Muscle layer of colon (tissue), 2 donors: ENCODE measurements around the gene ELMO2.

ENCODE experiments used
- H3K27ac ChIP-seq: one replicate; pipeline ENCODE4 v1.7.0; 2013; ENCODE audit warnings: low read depth, mild to moderate bottlenecking, low read length, moderate library complexity
- H3K27me3 ChIP-seq, 2 donors: one replicate each; pipeline ENCODE4 v1.7.0; 2013; ENCODE audit warnings: low read length in 2 of 2, mild to moderate bottlenecking in 2 of 2; ENCODE audit not compliant: insufficient read depth in 2 of 2, control insufficient read depth in 1 of 2
- H3K36me3 ChIP-seq: one replicate; pipeline ENCODE4 v1.7.0; 2013; ENCODE audit warnings: mild to moderate bottlenecking, low read length; ENCODE audit not compliant: insufficient read depth
- H3K4me1 ChIP-seq: one replicate; pipeline ENCODE4 v1.7.0; 2013; ENCODE audit warnings: mild to moderate bottlenecking, low read length; ENCODE audit not compliant: insufficient read depth
- H3K4me3 ChIP-seq, 2 donors: one replicate each; pipeline ENCODE4 v1.7.0; 2013; ENCODE audit warnings: low read length in 2 of 2, low read depth in 1 of 2, mild to moderate bottlenecking in 1 of 2, moderate library complexity in 1 of 2
- H3K9ac ChIP-seq: one replicate; pipeline ENCODE4 v1.7.0; 2013; ENCODE audit warnings: low read length
- H3K9me3 ChIP-seq: one replicate; pipeline ENCODE4 v1.7.0; 2013; ENCODE audit warnings: mild to moderate bottlenecking, low read length
- donor health status: abdominal sarcoma.
- donor health status: Adenocarcinoma of cecum.

ELMO2 gene

DNA sequence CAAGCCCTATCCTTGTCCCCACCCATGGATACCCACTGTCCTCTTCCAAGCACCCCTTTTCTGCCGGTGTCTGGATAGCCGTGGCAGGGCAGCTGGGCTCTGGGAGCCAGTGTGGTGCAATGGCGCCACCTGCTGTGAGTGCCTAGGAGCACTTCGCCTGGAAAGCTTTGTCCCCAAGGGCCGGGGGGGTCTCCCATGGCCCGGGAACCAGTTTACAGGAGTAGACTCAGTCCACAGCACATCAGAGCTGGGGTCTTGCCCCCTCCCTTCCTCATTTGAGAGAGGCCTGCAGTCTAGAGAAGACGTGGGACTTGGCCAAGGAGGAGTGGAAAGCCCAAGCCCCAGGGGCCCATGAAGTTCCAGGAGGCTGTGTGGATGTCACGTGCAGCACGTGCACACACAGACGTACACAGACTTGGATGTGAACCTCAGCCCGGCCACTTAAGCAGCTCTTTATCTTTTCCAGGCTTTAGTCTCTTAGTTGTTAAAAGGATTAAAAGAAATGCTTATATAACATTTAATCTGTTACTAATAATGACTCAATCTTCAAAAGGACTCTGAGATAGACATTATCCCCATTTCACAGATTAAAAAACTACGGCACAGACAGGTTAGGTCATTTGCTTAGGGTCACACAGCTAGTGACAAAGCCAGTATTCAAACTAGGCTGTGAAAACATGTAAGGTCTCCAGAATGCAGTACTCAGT, 57.2 kb downstream of the ELMO2 start:
- H3K36me3 ChIP-seq, result peaks cover 10% of the 10 kb centered on the region
- H3K4me1 ChIP-seq, result no peaks in the 10 kb centered on the region

DNA sequence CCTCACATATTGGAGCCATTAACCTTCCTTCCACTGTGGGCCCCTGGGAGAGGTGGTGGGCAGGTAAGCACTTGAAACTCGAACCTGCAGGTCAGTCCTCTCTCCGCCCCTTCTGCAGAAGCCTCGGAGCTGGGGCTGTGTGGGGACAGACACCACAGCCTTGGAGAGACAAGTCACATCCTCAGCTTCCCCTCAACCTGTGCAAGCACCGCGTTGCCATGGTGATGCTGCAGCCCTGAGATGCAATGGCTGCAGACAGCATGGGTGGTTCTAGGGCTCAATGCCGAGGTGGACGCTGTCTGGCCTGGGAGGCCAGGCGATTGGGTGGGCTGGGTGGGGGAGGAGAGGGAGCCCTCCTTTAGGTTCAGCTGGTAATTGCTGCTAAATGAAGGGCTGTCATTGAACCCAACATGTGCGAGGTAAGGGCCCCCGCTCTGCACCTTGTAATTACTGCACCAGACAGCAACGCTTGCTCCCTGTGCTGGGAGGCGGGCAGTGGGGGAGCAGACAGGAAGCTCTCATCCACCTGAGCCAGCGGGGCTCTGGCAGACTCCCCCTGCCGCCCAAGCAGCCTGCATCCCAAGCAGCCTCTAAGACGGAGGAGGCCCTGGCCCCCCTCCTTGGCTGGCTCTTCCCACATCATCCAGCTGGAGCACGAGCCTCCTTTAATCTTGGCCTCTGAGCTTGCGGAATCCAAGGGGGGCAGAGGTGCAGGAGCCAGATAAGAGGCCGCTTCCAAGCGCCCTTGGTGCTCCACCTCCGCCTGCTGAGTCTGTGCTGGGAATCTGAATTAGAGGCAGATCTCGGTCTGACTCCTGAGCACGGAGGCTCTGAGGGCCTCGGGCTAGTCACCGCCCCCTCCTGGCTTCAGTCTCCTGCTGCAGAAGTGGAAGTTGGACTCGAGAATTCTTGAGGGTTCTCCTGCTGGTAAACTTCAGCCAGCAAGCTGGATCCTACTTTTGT, 58.3 kb downstream of the ELMO2 start:
- Histone ChIP-seq H3K27me3 (peaks cover 0 to 8% of the 10 kb centered on the region in 2 donors), H3K4me1 (no peaks in the 10 kb centered on the region), H3K4me3 (no peak overlapping the region), H3K9me3 (no peaks in the 10 kb centered on the region), H3K36me3 (peaks cover 10% of the 10 kb centered on the region), H3K9ac (no peak overlapping the region), H3K27ac (no peak overlapping the region)

More for the DNA sequence above, 57.2 kb downstream of the ELMO2 start:
- Histone ChIP-seq H3K9me3 (no peaks in the 10 kb centered on the region), H3K27ac (no peak overlapping the region), H3K27me3 (no peaks in the 10 kb centered on the region), H3K4me3 (no peak overlapping the region), H3K9ac (no peak overlapping the region)

DNA sequence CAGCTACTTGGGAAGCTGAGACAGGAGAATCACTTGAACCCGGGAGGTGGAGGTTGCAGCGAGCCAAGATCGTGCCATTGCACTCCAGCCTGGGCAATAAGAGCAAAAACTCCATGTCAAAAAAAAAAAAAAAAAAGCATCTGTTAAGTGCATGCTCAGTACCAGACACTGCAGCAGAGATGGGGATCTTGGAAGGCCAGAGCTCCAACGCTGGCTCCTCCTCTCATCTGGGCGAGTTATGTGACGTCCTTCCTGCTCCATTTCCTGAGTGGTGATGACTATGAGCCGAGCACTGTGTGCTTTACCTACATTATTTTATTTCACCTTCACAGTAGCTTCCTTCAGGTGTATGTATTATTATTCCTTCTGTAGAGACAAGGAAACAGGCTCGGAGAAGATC, 59.6 kb downstream of the ELMO2 start:
- Histone ChIP-seq H3K27ac (no peak overlapping the region), H3K9me3 (no peaks in the 10 kb centered on the region), H3K4me3 (no peak overlapping the region), H3K36me3 (peaks cover 10% of the 10 kb centered on the region), H3K27me3 (peaks cover 9 to 17% of the 10 kb centered on the region in 2 donors), H3K9ac (no peak overlapping the region), H3K4me1 (peaks cover 4% of the 10 kb centered on the region)

DNA sequence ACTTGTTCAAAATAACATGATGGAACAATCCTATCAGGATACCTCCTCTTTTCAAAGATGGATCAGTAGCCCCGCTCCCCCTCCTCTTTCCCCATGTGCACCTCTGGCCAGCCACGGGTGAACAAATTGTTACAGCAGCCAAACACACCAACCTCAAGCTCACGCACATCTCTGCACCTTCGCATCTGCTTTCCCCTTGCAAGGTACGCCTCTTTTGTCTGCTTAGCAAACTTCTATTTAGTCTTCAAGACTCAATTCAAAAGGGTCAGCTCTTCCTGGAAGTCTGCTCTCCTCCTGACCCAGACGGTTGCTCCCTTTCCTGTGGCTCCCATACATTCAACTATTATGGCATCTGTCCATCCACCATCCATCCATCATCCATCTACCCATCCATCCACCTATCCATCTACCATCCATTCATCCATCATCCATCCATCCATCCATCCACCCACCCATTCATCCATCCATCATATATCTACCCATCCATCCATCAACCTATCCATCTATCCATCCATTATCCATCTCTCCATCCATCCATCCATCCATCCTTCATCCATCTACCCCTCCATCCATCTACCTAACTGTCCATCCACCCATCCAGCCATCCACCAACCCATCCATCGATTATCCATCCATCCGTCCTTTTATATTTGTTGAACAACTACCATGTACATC, 61.8 kb downstream of the ELMO2 start:
- Histone ChIP-seq H3K9me3 (no peaks in the 10 kb centered on the region), H3K27me3 (peaks cover 11 to 31% of the 10 kb centered on the region in 2 donors), H3K27ac (no peak overlapping the region), H3K36me3 (no peaks in the 10 kb centered on the region), H3K9ac (no peak overlapping the region), H3K4me3 (no peak overlapping the region), H3K4me1 (peaks cover 4% of the 10 kb centered on the region)

DNA sequence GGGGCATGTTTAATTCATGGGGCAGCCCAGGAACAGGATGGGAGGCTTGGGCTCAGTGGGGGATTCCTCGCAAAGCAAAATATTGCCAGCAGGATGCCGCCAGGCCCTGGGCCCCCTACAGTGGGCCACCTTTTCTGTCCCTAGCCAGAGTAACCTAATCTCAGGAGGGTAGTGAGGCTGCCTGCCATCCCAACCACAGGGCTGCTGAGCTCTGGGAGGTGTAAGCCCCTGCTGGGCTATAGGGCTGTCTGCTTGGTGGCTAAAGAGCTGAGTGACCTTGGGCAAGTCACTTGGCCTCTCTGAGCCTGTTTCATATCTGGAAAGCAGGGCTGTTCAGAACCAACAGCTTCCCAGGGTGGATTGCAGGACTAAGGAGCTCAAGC, 62.4 kb downstream of the ELMO2 start:
- Histone ChIP-seq H3K9ac (no peak overlapping the region), H3K4me1 (peaks cover 4% of the 10 kb centered on the region), H3K4me3 (no peak overlapping the region), H3K27ac (no peak overlapping the region), H3K27me3 (peaks cover 17 to 37% of the 10 kb centered on the region in 2 donors), H3K36me3 (no peaks in the 10 kb centered on the region), H3K9me3 (no peaks in the 10 kb centered on the region)

- Histone ChIP-seq H3K36me3 (no peaks in the 10 kb centered on the region), H3K27me3 (peaks cover 22 to 41% of the 10 kb centered on the region in 2 donors), H3K4me1 (peaks cover 4% of the 10 kb centered on the region), H3K4me3 (no peak overlapping the region), H3K9ac (no peak overlapping the region), H3K27ac (no peak overlapping the region), H3K9me3 (no peaks in the 10 kb centered on the region)
Observed at GRCh38 chr20:46343348-46343974, 63.0 kb downstream of the ELMO2 start.

DNA sequence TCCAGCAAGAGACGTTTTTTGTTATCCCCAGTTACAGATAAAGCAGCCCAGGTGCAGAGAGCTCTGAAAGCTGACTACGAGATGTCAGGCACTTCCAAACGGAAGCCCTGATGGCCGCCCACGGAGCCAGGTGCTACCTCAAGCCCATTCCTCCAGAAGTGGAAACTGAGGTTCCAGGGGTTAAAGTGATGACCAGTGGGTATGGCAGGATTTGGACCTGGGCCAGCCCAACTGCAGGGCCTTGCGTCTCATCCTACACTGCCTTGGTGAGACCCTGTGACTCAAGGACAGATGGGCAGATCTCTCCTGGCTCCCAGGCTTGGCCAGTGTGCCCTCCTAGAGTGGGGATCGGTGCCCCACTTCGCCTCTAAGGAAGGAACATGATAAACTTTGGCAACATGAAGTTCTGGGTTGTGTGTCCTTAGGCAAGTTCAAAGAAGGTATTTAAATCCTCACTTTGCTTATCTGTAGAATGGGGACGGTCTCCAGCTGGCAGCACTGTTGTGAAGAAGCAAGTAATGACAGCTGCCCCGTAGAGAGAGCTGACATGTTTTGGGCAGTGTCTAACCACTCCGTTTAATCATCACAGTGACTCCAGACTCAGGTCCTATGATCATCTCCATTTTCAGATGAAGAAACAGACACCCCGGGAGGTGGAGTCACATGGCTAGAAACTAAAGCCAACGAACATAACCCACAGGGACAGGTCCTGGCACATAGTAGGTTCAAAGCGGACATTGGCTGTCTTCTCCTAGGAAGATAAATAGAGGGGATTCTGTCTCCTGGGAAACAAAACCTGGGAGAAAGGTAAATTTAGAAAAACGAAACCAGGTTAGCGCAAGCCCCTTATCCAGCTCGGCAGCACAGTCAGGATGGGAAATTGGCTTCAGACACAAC, 63.7 kb downstream of the ELMO2 start:
- no peaks in the 10 kb centered on the region for H3K36me3 ChIP-seq
- H3K27me3 ChIP-seq, result peaks cover 27 to 46% of the 10 kb centered on the region in 2 donors
- H3K9ac ChIP-seq, result no peak overlapping the region
- no peak overlapping the region for H3K4me3 ChIP-seq
- no peak overlapping the region for H3K27ac ChIP-seq
- H3K9me3 ChIP-seq, result no peaks in the 10 kb centered on the region
- H3K4me1 ChIP-seq, result peaks cover 4% of the 10 kb centered on the region

DNA sequence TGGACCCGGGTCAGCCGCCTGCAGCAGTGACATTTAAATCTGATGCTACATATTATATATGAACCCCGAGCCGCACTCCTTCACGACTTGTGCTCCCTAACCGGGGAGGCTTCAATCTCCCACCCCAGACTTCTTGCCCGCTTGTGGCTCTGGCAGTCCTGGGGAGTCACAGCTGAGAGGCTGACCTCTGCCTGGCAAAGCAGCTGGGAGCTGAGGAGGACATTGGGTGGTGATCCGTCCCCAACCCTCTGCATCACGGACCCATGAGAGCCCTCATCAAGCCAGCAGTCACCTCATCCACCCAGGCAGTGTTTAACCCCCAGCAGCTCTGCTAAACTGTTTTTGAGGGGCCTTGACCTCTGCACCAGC, 64.4 kb downstream of the ELMO2 start:
- H3K27ac ChIP-seq, result no peak overlapping the region
- H3K4me1 ChIP-seq, result peaks cover 4% of the 10 kb centered on the region
- H3K27me3 ChIP-seq, result peaks cover 27 to 53% of the 10 kb centered on the region in 2 donors
- no peaks in the 10 kb centered on the region for H3K36me3 ChIP-seq
- H3K4me3 ChIP-seq, result no peak overlapping the region
- H3K9ac ChIP-seq, result no peak overlapping the region
- H3K9me3 ChIP-seq, result no peaks in the 10 kb centered on the region

DNA sequence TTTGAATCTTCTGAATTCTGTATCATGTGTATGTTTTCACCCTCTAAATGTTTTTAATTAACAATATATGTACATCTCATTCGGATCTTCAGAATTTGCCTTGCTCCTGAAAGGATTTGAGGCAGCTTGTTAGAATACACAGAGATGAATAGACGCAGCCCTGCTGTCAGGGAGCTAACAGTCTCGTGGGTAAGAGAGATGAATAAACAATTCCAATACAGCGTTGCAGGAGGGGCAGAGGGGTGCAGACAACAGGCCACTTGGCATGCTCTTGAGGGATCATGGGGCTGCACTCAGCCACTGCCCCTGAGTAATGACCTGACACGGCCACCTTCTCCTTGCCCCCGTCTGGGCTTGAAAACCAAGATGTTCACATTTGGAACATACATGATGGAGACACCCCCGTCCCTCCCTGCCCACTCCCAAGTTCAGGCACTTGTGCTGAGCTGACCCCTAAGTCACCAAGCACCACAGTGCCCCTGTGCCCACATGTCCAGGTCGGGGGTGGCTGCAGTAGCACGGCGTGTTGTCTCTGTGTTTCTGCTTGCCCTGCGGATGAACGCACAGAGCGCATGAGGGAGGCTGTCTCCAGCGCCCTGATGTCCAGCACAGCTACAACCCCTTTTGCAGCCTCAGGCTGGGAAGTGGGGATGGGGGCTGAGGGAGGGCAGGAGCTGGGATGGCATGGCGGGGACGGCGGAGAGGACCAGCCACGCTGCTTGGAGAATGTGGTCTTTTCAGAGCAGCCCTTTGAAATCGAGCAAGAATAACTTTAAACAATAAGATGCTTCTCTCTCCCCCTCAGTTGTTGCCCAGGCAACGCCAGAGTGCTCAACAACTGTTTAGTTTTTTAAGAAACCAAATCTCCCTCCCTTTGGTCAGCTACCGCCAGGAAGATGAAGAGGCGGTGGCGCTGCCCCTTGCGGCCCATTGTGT, 65.1 kb downstream of the ELMO2 start:
- H3K27me3 ChIP-seq, result peaks cover 33 to 56% of the 10 kb centered on the region in 2 donors
- H3K27ac ChIP-seq, result no peak overlapping the region
- no peaks in the 10 kb centered on the region for H3K9me3 ChIP-seq
- H3K36me3 ChIP-seq, result no peaks in the 10 kb centered on the region
- no peak overlapping the region for H3K4me3 ChIP-seq
- no peak overlapping the region for H3K9ac ChIP-seq
- peaks cover 4% of the 10 kb centered on the region for H3K4me1 ChIP-seq

GRCh38 chr20:46339037-46339436, 67.4 kb downstream of the ELMO2 start:
- H3K4me1 ChIP-seq, result peaks cover 4% of the 10 kb centered on the region
- no peaks in the 10 kb centered on the region for H3K36me3 ChIP-seq
- H3K4me3 ChIP-seq, result no peak overlapping the region
- peaks cover 44 to 69% of the 10 kb centered on the region in 2 donors for H3K27me3 ChIP-seq
- H3K9ac ChIP-seq, result no peak overlapping the region
- no peaks in the 10 kb centered on the region for H3K9me3 ChIP-seq
- H3K27ac ChIP-seq, result no peak overlapping the region
